Stimulated activated CD8-positive, alpha-beta memory T cell treated with anti-CD3 and anti-CD28 coated beads, Interleukin-7, amount 100 ng/mL, for 4 hours (primary cell): ENCODE data around the gene EDIL3.

Source experiments
- DNase-seq, 2 donors: peaks; one replicate each; pipeline ENCODE4 v3.0.0-alpha.2; 2020; ENCODE audit warnings: low read depth in 2 of 2

The EDIL3 gene, protein sequence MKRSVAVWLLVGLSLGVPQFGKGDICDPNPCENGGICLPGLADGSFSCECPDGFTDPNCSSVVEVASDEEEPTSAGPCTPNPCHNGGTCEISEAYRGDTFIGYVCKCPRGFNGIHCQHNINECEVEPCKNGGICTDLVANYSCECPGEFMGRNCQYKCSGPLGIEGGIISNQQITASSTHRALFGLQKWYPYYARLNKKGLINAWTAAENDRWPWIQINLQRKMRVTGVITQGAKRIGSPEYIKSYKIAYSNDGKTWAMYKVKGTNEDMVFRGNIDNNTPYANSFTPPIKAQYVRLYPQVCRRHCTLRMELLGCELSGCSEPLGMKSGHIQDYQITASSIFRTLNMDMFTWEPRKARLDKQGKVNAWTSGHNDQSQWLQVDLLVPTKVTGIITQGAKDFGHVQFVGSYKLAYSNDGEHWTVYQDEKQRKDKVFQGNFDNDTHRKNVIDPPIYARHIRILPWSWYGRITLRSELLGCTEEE

DNA sequence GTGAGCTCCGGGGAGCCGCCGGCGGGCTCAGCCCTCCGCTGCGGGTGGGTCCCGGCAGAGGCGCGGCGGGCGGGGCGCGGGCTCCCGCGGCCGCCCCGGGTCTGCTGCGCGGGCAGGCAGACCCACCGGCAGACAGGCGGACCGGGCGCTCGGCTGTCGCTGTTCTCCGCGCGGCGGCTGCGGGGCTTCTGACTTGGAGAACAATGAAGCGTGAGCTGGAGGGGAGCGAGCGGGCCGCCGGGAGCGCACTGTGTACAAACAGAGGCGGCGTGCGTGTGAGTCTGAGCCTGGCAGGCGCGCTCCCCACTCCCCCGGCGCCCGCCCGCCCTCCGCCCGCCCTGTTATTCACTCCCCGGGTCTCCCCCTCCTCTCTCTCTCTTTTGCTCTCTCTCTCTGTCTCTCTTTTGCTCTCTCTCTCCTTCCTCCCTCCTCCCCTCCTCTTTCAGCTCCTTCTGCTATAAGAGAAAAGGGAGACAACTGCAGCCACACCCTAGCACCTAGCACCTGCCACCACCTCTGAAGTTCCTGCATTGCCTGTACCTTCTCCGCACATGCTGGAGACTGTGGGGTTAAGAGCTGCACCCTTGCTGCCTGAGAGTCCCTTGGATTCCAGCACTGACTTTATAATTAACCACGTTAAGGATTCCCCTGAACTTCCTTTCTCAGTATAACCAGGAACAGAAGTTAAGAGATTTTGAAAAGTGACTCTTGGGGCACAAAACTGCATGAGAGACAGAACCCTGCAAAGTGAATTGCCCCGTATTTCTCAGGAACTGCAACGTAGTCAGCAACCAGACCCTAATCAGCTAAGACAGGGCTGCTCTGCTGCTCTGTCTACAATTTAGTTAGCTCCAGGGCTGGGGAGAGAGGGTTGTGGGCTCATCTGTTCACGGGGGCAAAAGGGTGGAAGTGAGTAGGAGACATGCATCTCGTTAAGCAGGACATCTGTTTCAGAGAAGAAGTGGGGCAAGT, at the start of gene EDIL3:
EDIL3 (minus strand) TSS at position 277 of the 972 bp plus-strand sequence. CDS start 506 bp downstream, outside the sequence.
- DNase-seq, result no peak

- DNase-seq, result no peak
Observed at GRCh38 chr5:84433461-84433860, 48.8 kb upstream of the EDIL3 start.

DNA sequence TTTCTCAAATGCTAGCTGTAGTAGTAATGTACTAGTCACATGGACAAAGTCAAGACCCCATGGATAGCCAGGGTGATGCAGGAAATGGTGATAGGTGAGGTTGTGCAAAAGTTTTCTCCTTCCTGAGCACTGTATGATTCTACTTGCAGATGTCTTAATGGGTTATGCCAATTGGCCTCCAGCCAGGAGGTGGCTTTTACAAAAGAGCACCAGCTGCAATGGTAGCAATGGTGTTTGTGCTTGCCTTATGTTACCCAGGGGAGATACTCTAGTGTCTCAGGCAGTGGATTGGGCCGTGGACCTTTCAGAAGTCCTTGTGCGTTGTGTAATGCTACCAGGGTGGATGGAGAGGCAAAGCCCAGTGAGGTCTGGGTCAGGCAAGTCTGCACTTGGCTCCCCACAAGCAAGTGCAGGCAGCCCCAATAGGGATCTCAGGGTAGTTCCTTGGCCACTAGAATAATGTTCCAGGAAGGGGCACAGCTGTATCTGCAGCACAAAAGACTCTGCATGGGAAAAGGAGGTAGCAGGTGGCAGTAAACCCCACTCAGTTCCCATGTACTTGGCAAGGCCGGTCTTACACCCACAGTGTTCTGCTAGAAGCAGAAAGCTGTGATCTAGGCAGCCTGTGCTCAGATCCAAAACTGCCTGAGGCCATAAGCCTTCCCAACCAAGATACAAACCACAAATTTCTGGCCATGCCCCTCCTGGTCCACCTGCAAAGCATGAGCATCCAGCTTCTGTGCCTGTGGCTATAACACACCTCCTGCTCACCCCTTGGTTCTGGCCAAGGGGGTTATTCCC, 46.4 kb upstream of the EDIL3 start:
- no peak for DNase-seq

DNA sequence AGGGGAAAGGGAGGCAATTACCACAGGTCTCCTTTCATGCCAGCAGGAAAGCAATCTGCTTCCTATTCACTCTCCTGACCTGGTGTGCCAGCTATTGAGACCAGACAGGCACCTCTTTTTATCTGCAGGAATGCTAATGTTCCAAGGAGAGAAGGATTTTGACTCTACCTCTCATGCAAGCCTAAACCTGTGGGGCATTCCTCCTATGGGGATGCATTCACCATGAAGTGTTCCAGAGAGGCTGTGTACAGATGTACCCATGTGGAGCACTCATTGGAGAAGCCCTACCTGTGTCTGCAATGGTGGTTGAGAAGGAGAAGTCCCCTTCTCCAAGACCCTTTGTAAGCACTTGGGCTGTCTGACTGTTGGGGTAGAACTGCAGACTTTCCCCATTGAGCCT, 45.4 kb upstream of the EDIL3 start:
- no peak for DNase-seq

- DNase-seq, result no peak
Observed at GRCh38 chr5:84425365-84425881, 40.7 kb upstream of the EDIL3 start.

GRCh38 chr5:84419742-84420141, 35.1 kb upstream of the EDIL3 start:
- no peak for DNase-seq

DNA sequence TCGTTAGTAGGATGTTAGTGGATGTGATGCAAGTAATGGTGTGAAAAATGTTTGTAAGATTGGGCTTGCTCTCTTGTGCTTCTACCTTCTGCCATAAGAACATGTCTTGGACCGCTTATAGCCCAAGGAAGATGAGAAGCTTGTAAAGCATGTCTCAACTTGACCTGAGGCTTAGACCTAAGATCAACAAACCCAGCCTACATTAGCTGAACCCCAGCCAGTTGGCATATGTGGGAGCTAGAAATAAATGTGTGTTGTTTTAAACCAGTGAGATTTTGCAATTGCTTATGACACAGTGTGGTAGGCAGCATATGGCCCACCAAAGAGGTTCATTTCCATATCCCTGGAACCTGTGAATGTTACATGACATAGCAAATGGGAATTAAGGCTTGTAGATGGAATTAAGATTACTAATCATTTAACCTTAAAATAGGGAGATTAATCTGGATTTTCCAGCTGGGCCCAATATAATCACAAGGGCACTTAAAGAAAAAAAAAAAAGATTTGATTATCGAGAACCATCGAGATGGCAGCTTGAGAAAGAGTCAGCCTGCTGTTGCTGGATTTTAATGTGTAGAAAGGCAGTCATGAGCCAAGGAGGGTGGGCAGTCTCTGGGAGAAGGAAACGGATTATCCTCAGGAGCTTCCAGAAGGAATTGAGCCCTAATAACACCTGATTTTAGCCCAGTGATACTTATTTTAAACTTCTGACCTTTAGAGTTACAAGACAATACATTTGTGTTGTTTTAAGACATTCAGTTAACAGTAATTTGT, 27.3 kb upstream of the EDIL3 start:
- no peak for DNase-seq

- DNase-seq, result no peak
Observed at GRCh38 chr5:84406111-84406510, 21.4 kb upstream of the EDIL3 start.

GRCh38 chr5:84403773-84404172, 19.1 kb upstream of the EDIL3 start:
- no peak for DNase-seq

GRCh38 chr5:84397385-84397784, 12.7 kb upstream of the EDIL3 start:
- no peak for DNase-seq

- no peak for DNase-seq
Observed at GRCh38 chr5:84393969-84394368, 9.3 kb upstream of the EDIL3 start.

- no peak for DNase-seq
Observed at GRCh38 chr5:84392836-84393235, 8.2 kb upstream of the EDIL3 start.

- DNase-seq, result no peak
Observed at GRCh38 chr5:84385705-84386104, 1.0 kb upstream of the EDIL3 start.

- DNase-seq, result no peak
Observed at GRCh38 chr5:84383816-84384603, 670 bp downstream of the EDIL3 start.

GRCh38 chr5:84383296-84383815, 1.3 kb downstream of the EDIL3 start:
- no peak for DNase-seq

GRCh38 chr5:84382363-84383295, 2.1 kb downstream of the EDIL3 start:
- no peak for DNase-seq

DNA sequence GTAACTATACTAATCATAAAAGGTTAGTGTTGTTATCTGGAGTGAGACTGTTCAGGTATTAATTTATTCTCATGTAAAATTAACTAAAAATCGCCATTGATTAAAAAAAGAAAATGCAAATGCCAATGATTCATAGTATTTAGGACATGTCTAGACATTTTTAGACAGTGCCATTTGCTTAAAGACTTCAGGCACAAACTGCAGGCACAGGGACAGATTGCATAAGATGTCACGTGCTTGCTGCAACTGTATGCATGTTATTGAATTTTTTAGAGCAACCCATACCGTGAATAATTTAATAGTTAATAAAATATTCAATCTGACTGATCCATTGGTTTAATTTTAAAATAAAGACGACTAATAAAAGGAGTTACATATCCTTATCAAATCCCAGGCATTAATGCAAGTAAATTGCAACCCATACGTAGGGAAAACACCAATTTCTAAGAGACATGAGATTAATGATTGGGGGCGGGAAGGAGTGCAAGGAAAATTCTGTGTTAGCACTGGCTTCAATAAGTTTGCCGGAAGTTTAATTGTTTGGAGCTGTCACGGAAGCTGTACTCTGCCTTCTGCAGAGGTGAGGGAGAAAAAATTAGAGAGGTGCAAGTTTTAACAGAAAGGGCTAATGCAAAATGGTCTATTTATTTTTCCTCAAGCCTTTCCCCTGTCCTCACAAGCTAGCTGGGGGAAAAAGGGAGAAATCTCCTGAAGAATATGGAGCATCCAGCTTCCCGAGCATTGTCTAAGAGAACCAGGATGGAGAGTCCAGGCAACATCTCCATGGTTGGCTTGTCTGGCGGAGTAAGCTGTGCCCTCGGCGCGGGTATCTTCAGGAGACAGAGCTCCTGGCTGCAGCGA, 2.9 kb downstream of the EDIL3 start:
- DNase-seq, result no peak
